DMS79 treated with DMSO at 0.1 percent for 48 hours (cell line): ENCODE results near the gene SRMS.

Source experiments
- DNase-seq: peaks from one replicate; lab custom pipeline; 2025; lab: John Stamatoyannopoulos, UW

Gene SRMS

GRCh38 chr20:63501818-63502670 lies 45.5 kb downstream of the SRMS start:
- DNase-seq: peak; percentile 87

DNA sequence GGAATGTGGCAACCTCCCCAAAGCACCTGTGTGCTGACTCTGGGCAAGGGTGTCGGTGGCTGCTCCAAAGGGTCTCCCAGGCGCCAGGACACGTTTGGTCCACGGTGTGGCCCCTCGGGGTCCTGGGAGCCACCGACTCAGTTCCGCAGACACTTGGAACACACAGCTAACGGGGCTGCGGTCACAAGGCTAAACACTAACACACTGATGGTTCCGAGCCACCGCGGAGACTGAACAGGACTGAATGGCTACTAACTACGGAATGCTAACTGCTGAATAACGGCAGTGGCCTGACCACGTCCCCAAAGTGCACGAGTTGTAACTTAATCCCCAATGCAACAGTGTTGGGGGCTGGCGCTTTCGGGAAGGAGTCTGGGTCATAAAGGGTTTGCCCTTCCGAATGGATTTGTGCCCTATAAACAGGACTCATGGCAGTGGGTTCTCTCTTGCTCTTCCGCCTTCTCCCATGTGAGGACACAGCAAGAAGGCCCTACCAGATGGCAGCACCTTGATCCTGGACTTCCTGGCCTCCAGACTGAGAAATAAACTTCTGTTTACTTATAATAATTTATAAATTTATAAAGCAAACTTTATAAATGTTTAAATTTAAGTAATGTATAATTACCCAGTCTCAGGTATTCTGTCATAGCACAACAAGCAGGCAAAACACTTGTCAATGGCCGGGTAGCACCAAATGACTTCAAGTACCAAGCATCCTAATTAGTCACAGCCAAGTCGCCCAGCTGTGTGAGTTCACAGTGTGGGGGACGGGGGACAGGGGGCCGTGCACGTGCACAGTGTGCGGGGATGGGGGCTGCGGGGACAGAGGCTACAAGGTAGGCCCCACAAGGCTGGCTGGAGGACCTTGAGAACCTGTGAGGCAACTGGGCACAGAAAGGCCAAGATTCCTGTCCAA lies 46.4 kb downstream of the SRMS start:
- peak; percentile 38 for DNase-seq

DNA sequence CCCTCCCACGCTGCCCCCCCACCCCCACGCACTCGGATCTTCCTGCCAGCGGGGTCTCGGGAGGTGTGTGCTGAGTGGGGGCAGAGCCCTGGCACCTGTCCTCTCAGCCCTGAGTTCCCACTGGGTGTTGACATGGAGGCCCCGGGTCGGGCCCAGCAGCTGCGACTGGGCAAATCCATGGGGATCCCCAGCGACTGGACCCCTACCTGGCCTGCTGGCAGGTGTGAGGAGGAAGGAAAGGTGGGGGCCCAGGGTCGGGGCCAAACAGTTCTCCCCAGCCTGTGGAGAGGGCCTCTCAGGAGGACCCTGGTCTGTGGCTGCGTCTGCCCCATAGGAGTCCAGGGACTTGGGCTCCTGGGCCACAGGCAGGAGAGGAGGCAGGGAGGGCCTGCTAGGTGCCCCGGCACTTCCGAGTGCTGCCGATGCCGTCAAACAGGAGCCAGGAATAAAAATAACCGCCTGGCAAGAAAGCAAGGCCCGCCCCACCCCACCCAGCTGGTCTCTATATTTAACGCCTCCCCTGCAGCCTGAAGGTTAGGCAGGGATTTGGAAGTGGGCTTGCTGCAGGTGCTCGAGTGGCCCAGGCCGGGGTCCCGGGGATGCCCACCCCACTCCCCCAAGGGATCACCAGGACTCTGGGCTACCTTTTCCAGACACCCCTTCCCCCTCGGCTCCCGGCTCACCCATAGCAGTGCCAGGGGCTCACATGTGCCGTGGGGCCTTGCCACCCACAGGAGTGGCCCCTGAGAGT lies 47.2 kb downstream of the SRMS start:
- no peak for DNase-seq

DNA sequence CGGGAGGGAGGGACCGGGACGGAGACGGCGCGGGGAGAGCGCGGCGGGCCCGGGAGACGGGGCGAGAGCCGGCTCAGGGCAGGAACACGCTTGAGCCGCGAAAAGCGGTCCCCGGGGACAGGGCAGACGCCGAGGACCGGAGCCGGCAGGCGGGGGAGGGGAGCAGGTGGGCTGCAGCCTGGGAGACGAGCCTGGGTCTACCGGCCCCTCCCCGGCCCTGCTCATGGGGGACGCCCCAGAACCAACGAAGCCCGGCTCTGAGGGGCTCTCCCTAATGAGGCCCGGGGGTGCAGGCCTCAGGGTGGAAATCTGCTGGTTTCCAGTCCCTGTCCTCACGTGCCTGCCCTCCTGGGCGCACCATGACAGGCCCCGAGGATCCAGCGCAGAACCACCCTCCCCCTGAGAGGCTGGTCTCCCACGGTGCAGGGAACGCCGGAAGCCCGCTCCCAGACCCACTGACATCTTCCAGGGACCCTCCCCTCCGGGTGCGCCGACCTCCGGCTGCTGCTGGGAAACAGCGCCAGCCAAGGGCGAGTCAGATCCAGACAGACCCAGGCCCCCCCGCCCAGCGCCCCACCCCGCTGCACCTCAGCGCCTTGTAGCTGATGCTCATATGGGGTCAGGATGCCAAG lies 48.1 kb downstream of the SRMS start:
- no peak for DNase-seq

DNA sequence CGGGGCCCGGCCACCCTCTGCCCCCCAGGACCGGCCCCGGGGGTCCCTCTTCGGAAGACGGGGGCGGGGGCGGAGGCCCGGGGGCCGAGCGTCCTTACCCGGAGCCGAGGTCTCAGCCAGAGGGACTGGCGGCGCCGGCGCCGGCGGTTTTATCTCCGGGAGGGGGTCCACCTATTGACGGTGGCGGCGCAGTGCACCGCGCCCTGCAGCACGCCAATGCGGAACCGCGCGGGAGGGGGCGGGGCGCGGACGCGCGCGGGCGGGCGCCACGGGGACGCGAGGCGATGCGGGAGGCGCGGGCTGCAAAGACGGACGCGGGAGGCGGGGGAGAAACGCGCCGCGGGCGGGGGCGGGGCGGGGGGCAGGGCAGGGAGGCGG lies 48.6 kb downstream of the SRMS start, which contains the start of gene EEF1A2:
TSS of gene EEF1A2 (minus strand) at position 124 of the 378 bp plus-strand sequence. CDS start 1,320 bp downstream, outside the sequence.
- peak; percentile 48 for DNase-seq

DNA sequence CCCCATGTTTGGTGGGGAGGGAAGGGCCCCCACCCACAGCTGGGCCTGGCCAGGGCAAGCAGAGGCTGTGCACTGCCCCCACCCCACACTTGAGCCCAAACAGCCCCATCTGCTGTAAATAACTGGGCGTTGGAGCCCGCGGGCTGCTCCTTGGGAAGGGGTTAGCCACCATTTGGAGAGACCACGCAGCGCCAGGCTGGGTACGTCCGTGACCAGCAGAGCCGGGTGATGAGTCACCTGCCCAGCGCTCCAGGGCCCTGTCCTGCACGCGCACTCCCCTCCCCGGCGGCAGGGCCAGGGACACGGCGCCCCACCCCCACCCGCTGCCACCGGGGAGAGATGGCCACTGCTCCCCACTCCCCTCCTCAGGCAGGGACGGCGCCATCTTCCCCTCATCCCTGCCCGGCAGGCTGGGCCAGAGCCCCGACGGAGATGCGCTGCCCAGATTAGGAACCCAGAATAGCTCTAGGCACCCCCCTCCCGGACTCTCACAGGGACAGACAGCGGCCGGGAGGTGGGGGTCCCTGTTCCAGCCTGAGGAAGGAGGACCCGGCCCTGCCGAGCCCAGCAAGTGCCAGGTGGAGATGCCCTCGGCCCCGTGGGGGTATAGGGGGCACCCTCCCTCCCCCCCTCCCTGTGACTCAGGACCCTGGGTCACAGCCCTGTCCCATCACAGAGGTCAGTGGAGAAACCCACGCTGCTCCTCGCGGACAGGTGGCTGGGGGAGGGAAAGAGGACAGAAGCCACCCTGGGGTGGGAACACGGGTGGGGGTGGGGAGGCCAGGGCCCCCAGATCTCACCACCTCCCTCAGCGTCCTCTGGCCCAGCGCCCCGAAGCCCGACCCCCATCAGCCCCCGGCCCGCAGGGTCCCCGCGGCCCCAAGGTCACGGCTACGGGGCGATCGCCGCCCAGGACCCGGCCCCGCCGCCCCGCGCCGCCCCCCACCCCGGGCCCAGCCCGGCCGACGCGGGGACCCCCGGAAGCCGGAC lies 49.3 kb downstream of the SRMS start:
- DNase-seq: peak; percentile 27

- no peak for DNase-seq
Measured at GRCh38 chr20:63497138-63497945, 50.2 kb downstream of the SRMS start.

DNA sequence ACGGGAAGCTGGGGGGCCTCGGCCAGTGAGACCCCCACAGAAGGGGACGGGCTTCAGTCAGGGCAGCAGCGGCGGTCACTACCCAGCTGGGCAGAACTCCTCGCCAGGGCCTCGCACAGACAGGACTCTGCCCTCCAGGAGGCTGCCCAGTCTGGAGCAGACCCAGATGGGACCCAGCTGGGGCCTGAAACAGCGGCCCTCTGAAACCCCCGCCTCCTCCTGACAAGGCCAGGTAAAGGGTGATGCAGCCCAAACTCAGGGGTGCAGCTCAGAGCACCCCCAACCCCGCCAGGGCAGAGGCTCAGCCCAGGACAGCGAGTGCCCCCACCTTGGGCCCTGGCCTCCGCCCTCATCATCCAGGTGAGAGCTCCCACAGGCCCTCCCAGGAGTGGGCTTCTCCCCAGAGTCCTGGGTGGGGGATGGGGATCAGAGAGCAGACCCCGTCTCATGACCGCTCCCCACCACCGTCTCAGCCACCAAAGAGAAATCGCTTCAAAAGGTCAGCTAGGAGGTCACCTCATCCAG lies 50.9 kb downstream of the SRMS start:
- no peak for DNase-seq

GRCh38 chr20:63495741-63496595 lies 51.6 kb downstream of the SRMS start:
- no peak for DNase-seq

GRCh38 chr20:63495167-63495720 lies 52.3 kb downstream of the SRMS start:
- DNase-seq: no peak

DNA sequence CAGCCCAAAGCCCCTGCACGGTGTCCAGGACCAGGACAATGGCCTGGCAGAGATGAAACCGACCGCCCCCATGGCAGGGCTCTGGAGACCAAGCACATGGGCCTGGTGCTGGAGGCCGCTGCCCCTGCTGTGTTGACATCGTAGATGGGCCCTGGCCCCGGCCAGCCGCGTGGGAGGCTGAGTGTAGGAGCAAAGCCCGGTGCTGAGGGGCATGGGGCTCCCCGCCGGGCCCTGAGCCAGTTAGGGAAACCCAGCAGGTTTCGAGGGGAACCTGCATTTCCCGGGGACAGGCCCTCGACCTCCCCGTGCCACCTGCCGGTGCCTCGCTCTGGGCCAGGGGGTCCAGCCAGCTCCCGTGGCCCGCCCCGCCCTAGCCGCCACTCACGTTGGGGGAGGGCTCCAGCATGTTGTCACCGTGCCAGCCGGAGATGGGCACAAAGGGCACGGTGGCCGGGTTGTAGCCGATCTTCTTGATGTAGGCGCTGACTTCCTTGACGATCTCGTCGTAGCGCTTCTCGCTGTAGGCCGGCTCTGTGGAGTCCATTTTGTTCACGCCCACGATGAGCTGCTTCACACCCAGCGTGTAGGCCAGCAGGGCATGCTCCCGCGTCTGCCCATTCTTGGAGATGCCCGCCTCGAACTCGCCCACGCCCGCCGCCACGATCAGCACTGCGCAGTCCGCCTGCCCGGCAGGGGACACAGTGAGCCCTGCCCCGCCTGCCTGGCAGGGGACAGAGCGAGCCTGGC lies 53.0 kb downstream of the SRMS start:
- no peak for DNase-seq

- DNase-seq: no peak
Measured at GRCh38 chr20:63494084-63494419, 53.5 kb downstream of the SRMS start.

GRCh38 chr20:63493563-63494020 lies 54.0 kb downstream of the SRMS start:
- no peak for DNase-seq

- DNase-seq: no peak
Measured at GRCh38 chr20:63492982-63493381, 54.6 kb downstream of the SRMS start.

DNA sequence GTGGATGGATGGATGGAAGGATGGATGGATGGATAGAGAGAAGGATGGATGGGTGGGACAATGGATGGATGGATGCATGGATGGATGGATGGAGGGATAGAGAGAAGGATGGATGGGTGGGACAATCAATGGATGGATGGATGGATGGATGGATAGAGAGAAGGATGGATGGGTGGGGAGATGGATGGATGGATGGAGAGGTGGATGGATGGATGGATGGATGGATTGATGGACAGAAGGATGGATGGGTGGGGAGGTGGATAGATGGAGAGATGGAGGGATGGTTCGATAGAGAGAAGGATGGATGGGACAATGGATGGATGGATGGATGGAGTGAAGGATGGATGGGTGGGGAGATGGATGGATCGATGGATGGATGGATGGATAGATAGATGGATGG lies 55.0 kb downstream of the SRMS start:
- no peak for DNase-seq

DNA sequence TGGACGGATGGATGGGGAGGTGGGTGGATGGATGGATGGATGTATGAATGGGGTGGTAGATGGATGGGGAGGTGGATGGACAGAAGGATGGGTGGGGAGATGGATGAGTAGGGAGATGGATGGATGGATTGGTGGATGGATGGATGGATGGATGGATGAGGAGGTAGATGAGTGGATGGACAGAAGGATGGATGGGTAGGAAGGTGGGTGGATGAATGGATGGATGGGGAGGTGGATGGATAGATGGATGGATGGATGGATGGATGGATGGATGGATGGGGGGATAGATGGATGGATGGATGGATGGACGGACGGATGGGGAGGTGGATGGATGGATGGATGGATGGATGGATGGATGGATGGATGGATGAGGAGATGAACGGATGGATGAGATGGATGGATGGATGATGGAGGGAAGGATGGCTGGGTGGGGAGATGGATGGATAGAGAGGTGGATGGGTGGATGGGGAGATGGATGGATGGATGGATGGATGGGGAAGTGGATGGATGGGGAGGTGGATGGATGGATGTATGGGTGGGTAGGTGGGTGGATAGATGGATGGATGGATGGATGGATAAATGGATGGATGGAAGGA lies 55.8 kb downstream of the SRMS start:
- no peak for DNase-seq

DNA sequence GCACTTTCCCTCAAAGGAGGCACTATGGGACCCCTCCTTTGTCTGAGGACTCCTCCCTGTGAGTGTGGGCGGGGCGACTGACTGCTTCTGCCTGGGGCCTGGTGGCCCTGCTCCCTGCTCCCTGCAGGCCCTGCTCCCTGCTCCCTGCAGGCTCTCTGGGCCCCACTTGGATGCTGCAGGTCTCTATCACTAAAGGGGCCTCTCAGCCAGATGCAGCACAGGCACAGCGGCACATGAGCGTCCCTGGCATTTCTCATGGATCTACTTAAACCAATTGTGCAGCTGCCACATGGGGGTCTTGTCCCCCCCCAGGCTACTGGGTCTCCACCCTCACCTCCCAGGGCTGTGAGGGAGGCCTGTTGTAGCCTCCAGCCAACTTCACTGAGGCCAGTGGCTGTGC lies 56.5 kb downstream of the SRMS start:
- DNase-seq: no peak
